Nephron progenitor cell (in vitro differentiated cells): ENCODE measurements around the gene PIM3.

Experiments used
- DNase-seq: peaks from one replicate; pipeline ENCODE4 v3.0.0; 2021
- H3K27ac Mint-ChIP-seq: 2 replicates; pipeline ENCODE4 v1.8.0; 2021; ENCODE audit warnings: mild to moderate bottlenecking, moderate library complexity, mixed read lengths
- H3K27me3 Mint-ChIP-seq: 2 replicates; pipeline ENCODE4 v1.8.0; 2021; ENCODE audit warnings: mild to moderate bottlenecking, low read depth, mixed read lengths; ENCODE audit not compliant: poor library complexity
- H3K36me3 Mint-ChIP-seq: 2 replicates; pipeline ENCODE4 v1.8.0; 2021; ENCODE audit warnings: low read depth, mixed read lengths
- H3K4me1 Mint-ChIP-seq: 2 replicates; pipeline ENCODE4 v1.8.0; 2021; ENCODE audit warnings: mixed read lengths
- H3K4me3 Mint-ChIP-seq: 2 replicates; pipeline ENCODE4 v1.8.0; 2021; ENCODE audit warnings: mild to moderate bottlenecking, moderate library complexity, mixed read lengths
- H3K9me3 Mint-ChIP-seq: 2 replicates; pipeline ENCODE4 v1.8.0; 2021; ENCODE audit warnings: mild to moderate bottlenecking, moderate library complexity, mixed read lengths
- TF ChIP-seq, protein P1 (sequence below): fragments of 200-600 bp; sonication (generic); IDR thresholded peaks from 2 replicates; pipeline ENCODE4 v1.5.0; 2021; ENCODE audit warnings: antibody characterized with exemption

Gene PIM3

DNA sequence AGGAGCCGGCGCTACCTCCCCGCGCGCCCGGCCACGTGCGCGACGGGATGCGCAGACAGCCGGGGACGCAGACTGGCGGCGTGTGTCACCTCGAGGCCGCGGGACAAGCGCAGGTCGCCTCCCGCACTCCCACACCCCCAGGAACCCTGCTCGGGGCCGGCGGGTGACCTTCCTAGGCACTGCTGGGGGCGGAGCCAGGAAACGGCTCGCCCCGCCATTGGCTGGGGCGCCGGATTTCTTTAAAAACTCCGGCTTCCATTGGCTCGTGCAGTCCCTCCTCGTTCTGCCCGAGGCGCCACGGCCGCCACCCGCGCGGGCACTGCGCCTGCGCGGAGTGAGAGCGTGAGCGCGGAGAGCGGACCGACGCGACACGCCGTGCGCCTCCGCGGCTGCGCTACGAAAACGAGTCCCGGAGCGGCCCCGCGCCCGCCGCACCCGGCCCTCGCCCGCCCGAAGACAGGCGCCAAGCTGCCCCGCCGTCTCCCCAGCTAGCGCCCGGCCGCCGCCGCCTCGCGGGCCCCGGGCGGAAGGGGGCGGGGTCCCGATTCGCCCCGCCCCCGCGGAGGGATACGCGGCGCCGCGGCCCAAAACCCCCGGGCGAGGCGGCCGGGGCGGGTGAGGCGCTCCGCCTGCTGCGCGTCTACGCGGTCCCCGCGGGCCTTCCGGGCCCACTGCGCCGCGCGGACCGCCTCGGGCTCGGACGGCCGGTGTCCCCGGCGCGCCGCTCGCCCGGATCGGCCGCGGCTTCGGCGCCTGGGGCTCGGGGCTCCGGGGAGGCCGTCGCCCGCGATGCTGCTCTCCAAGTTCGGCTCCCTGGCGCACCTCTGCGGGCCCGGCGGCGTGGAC, at the start of gene PIM3:
Gene PIM3, plus strand, starts transcription at position 614 of the 846 bp plus-strand sequence. Its CDS starts 176 bp downstream, at position 790.
- Mint-ChIP-seq H3K36me3 (no peaks in the 10 kb centered on the region), H3K4me3 (peak within 1 kb of the TSS; percentile 86), H3K27me3 (no peaks in the 10 kb centered on the region), H3K9me3 (no peaks in the 10 kb centered on the region), H3K27ac (peak within 1 kb of the TSS; percentile 69), H3K4me1 (peaks cover 37% of the 10 kb centered on the region)
- TF ChIP-seq, protein P1, sequence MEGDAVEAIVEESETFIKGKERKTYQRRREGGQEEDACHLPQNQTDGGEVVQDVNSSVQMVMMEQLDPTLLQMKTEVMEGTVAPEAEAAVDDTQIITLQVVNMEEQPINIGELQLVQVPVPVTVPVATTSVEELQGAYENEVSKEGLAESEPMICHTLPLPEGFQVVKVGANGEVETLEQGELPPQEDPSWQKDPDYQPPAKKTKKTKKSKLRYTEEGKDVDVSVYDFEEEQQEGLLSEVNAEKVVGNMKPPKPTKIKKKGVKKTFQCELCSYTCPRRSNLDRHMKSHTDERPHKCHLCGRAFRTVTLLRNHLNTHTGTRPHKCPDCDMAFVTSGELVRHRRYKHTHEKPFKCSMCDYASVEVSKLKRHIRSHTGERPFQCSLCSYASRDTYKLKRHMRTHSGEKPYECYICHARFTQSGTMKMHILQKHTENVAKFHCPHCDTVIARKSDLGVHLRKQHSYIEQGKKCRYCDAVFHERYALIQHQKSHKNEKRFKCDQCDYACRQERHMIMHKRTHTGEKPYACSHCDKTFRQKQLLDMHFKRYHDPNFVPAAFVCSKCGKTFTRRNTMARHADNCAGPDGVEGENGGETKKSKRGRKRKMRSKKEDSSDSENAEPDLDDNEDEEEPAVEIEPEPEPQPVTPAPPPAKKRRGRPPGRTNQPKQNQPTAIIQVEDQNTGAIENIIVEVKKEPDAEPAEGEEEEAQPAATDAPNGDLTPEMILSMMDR: no peak
- DNase-seq: peak; percentile 90

DNA sequence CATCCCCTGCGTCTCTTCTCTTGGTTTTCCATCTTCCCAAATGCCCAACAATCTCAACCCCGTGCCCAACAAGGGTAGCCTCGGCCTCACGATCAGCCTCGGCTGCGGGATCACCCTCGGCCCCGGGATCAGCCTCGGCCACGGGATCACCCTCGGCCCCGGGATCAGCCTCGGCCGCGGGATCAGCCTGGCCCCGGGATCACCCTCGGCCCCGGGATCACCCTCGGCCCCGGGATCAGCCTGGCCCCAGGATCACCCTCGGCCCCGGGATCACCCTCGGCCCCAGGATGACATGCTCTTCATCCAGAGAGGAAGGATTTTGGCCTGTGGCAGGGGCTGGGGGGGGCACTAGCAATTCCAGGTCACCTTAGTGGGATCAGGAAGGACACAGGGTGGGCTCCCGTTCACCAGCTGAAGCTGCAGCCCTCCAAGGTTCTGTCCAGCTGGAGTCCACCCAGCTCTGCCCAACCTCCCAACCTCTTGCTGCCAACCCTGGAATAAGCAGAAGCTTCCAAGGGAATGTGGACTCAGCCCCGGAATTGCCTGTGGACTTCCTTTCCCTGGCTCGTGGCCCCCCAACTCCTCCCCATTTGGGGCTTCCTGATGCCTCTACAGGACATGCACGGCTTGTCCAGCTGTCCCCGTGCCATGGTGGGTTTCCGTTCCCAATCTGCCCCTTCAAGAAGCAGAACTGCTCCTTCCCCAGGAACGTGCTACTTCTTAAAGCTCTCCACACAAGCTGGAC, 48.5 kb upstream of the PIM3 start:
- H3K4me3 Mint-ChIP-seq: no peak overlapping the region
- H3K36me3 Mint-ChIP-seq: peaks cover 12% of the 10 kb centered on the region
- no peak overlapping the region for H3K27ac Mint-ChIP-seq
- TF ChIP-seq, protein P1: no peak
- H3K27me3 Mint-ChIP-seq: no peaks in the 10 kb centered on the region
- DNase-seq: no peak
- no peaks in the 10 kb centered on the region for H3K4me1 Mint-ChIP-seq
- H3K9me3 Mint-ChIP-seq: no peaks in the 10 kb centered on the region

DNA sequence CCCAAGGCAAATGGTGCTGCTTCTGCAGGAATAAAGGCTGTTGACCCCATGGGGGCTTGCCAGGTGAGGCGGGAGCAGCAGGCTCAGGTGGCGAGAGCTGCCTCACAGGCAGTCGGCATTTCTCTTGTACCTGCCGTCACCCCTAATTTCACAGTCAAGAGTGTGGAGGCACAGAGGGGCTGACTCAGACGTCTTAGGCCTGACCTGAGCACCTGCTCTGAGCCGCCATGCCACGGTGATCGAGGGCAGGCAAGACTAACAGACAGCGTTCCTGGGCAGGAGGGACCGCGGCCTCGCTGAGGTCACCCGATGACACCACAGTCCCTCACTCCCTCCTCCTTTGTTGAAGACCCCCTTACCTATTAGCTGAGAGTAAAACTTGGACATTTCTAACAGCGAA, 47.5 kb upstream of the PIM3 start:
- DNase-seq: no peak
- Mint-ChIP-seq H3K36me3 (peaks cover 4% of the 10 kb centered on the region), H3K4me3 (no peak overlapping the region), H3K27me3 (no peaks in the 10 kb centered on the region), H3K9me3 (no peaks in the 10 kb centered on the region), H3K27ac (no peak overlapping the region), H3K4me1 (no peaks in the 10 kb centered on the region)
- TF ChIP-seq, protein P1: no peak

GRCh38 chr22:49913446-49913845, 47.1 kb upstream of the PIM3 start:
- TF ChIP-seq, protein P1: no peak
- Mint-ChIP-seq H3K27me3 (no peaks in the 10 kb centered on the region), H3K4me3 (no peak overlapping the region)

DNA sequence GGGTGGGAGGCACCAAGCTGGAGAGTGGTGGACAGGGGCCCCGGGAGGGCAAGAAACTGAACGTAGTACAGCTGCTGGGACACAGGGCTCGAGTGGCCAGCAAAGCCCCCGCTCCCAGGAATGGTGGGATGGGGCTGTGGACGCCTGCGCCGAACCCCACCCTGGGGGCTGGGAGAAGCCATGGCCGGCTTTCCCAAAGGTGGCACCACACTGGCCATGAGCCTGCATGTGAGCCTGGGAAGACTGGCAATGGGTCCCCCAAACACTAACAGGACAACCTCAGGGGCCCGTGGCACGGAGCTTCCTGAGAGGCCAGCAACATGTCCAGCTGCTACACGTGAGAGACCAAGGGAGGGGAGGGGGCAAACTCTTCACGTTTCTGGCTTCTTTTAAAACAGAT, 46.3 kb upstream of the PIM3 start:
- peaks cover 2% of the 10 kb centered on the region for H3K4me1 Mint-ChIP-seq
- H3K9me3 Mint-ChIP-seq: no peaks in the 10 kb centered on the region
- H3K4me3 Mint-ChIP-seq: no peak overlapping the region
- no peak overlapping the region for H3K27ac Mint-ChIP-seq
- peaks cover 4% of the 10 kb centered on the region for H3K36me3 Mint-ChIP-seq
- no peak for DNase-seq
- TF ChIP-seq, protein P1: no peak
- H3K27me3 Mint-ChIP-seq: no peaks in the 10 kb centered on the region

More at GRCh38 chr22:49913446-49913845, 47.1 kb upstream of the PIM3 start:
- Mint-ChIP-seq H3K4me1 (no peaks in the 10 kb centered on the region), H3K9me3 (no peaks in the 10 kb centered on the region), H3K36me3 (peaks cover 4% of the 10 kb centered on the region), H3K27ac (no peak overlapping the region)
- no peak for DNase-seq
